ENCODE measurements around the gene WSCD1.

WSCD1 gene

DNA sequence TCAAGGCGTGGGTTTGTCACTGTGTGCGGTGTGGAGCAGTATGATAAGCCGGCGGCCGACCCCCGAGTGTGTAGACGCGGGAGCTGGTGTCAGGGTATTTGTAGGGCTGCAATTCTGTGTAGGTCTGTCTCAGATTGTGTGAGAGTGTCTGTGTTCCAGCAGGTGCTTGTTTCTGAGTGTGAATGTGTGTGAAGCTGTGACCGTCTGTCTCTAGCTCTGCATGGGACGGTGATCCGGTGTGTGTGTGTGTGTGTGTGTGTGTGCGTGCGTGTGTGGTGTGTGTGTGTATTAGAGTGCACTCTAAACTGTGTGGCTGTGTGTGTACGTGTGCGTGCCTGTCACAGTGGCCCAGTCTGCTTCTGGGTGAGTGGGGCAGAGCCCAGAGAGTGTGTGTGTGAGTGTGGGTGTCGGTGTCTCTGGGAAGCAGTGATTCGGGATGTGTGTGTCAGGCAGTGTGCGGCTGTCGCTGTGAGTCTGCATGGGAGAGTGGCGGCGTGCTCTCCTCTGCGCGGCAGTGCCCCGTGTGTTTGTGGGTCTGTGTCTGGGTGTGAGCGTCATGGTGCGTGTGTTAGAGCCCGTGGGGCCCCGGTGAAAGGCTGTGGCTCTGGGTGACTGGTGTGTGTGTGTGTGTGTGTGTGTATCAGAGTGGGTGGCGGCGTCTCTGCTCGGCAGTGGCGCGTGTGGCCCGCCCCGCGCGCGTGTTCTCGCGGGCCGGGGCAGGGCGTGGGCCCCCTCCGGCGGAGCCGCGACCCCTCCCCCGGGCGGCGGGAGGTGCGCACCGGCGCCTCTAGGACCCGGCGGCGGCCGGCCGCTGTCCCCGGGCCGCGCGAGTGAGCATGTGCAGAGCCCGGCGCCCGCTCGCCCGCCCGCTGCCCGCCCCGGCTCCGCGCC lies at the start of gene WSCD1:
WSCD1 (plus strand) TSS at position 841 of the 891 bp plus-strand sequence. CDS start 10,280 bp downstream, outside the sequence.
- no peak for DNase-seq (ENCODE audit: extremely low read depth, insufficient read length)
- Histone ChIP-seq H3K27me3 (replicated peaks; ENCODE audit: control insufficient read depth, insufficient read depth, low read length) (peaks cover 1% of the 10 kb centered on the region; the same call in 1 of the 2 replicates), H3K36me3 (ENCODE audit: control insufficient read depth, insufficient read depth, low read length) (no peaks in the 10 kb centered on the region), H3K4me3 (replicated peaks; ENCODE audit: low read depth, low read length) (no peak within 1 kb of the TSS)
- TF ChIP-seq, protein P1, sequence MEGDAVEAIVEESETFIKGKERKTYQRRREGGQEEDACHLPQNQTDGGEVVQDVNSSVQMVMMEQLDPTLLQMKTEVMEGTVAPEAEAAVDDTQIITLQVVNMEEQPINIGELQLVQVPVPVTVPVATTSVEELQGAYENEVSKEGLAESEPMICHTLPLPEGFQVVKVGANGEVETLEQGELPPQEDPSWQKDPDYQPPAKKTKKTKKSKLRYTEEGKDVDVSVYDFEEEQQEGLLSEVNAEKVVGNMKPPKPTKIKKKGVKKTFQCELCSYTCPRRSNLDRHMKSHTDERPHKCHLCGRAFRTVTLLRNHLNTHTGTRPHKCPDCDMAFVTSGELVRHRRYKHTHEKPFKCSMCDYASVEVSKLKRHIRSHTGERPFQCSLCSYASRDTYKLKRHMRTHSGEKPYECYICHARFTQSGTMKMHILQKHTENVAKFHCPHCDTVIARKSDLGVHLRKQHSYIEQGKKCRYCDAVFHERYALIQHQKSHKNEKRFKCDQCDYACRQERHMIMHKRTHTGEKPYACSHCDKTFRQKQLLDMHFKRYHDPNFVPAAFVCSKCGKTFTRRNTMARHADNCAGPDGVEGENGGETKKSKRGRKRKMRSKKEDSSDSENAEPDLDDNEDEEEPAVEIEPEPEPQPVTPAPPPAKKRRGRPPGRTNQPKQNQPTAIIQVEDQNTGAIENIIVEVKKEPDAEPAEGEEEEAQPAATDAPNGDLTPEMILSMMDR (IDR thresholded peaks at IDR 0.05; ENCODE audit: insufficient read depth, low read length, poor library complexity, severe bottlenecking): no peak

DNA sequence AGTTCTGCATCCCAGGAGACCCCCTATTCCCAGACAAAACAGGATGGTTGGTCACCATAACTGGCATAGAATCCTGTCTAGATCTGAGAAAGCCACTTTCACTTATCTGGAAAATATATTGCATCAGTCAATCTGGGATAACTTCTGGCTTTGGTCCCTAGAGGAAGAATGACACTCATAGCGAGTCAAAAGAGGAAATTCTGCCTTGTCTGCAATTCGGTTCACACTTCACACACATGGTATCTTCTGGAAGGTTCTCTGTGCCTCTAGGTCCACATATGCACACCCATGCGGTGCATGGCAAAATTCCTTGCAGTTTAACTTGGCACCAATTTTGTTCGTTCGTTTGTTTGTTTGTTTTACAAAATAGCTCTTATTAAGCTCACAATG lies 49.2 kb upstream of the WSCD1 start:
- no peak for DNase-seq (ENCODE audit: extremely low read depth, insufficient read length)
- H3K27me3 ChIP-seq (replicated peaks; ENCODE audit: control insufficient read depth, insufficient read depth, low read length): no peaks in the 10 kb centered on the region; the same call in 1 of the 2 replicates
- TF ChIP-seq, protein P1 (IDR thresholded peaks at IDR 0.05; ENCODE audit: insufficient read depth, low read length, poor library complexity, severe bottlenecking): no peak
- H3K36me3 ChIP-seq (ENCODE audit: control insufficient read depth, insufficient read depth, low read length): no peaks in the 10 kb centered on the region
- H3K4me3 ChIP-seq (replicated peaks; ENCODE audit: low read depth, low read length): no peak overlapping the region

DNA sequence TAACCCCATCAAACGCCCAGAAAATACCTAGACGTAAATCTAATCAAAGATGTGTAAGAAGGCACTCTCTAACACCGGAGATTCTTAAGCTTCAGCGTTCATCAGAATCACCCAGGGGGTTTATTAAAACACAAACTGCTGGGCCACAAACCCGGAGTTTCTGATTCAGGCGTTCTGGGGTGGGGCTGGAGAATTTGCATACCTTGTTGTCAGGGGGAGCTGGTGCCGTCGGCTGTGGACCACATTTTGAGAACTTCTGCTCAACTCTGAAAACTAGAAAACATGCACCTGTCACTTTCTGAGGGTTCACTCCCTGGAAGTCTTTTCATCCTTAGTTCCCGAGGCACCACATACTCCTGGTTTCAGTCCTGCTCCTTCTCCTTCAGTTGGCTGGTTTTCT lies 48.6 kb upstream of the WSCD1 start:
- no peaks in the 10 kb centered on the region; the same call in 1 of the 2 replicates for H3K27me3 ChIP-seq (replicated peaks; ENCODE audit: control insufficient read depth, insufficient read depth, low read length)
- TF ChIP-seq, protein P1 (IDR thresholded peaks at IDR 0.05; ENCODE audit: insufficient read depth, low read length, poor library complexity, severe bottlenecking): no peak
- no peak for DNase-seq (ENCODE audit: extremely low read depth, insufficient read length)
- no peaks in the 10 kb centered on the region for H3K36me3 ChIP-seq (ENCODE audit: control insufficient read depth, insufficient read depth, low read length)
- no peak overlapping the region for H3K4me3 ChIP-seq (replicated peaks; ENCODE audit: low read depth, low read length)

DNA sequence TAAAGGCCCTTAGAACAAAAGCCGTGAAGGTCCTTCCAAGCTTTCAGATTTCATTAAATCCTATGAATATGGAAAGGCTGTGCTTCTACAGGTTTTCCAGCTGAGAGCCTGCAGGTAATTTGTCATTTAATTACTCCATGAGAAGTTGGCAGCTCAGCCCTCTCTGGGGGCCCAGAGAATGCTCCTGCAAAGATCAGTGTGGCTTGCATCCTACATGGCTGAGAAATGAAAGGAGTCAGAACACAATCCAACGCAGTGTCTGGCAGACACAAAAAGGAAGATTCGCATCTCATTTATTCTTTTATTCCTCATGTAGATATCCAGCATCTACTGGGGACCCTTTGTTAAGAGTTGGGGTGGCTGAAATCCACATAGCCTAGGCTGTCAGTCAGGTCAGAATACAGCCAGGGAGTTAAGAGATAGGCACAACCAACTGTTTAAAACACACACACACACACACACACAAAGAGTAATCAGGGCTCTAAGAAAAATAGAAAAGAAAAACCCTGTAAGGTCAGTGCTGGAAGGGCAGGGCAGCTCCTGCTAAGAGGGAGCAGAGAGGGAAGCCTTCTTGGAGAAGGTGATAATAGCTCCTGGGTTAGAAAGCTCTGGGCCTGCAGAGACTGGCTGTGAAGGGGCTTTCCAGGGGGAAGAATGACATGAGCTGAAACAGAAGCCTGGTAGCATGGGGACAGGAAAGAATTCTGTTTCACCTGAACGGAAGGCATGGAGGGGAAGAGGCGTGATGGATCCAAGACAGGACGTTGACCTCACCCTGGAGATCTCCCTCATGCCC lies 46.9 kb upstream of the WSCD1 start:
- no peaks in the 10 kb centered on the region; the same call in none of the 2 replicates for H3K27me3 ChIP-seq (replicated peaks; ENCODE audit: control insufficient read depth, insufficient read depth, low read length)
- no peak overlapping the region for H3K4me3 ChIP-seq (replicated peaks; ENCODE audit: low read depth, low read length)
- H3K36me3 ChIP-seq (ENCODE audit: control insufficient read depth, insufficient read depth, low read length): no peaks in the 10 kb centered on the region
- no peak for DNase-seq (ENCODE audit: extremely low read depth, insufficient read length)
- TF ChIP-seq, protein P1 (IDR thresholded peaks at IDR 0.05; ENCODE audit: insufficient read depth, low read length, poor library complexity, severe bottlenecking): no peak

DNA sequence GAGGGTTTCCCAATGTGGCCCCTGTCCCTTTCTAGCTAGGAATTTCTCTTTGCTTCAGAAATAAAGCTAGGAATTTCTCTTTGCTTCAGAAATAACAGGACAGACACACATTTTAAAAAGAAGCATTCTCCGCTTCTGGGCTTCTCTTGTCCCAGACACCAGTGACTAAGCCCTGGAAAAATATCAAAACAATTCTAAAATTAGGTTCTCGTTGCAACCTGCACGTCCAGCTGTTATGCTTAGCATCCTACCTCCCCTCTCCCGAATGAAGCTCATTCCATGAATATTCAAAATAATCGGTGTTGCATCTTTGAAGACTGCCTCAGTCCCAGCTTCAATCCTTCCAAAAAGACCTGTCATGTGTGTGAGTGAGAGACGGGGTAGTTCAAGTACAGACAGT lies 45.6 kb upstream of the WSCD1 start:
- Histone ChIP-seq H3K4me3 (replicated peaks; ENCODE audit: low read depth, low read length) (no peak overlapping the region), H3K27me3 (replicated peaks; ENCODE audit: control insufficient read depth, insufficient read depth, low read length) (no peaks in the 10 kb centered on the region; the same call in none of the 2 replicates), H3K36me3 (ENCODE audit: control insufficient read depth, insufficient read depth, low read length) (no peaks in the 10 kb centered on the region)
- no peak for DNase-seq (ENCODE audit: extremely low read depth, insufficient read length)
- TF ChIP-seq, protein P1 (IDR thresholded peaks at IDR 0.05; ENCODE audit: insufficient read depth, low read length, poor library complexity, severe bottlenecking): no peak
